ENCODE data around the gene ILK.

ILK gene

GRCh38 chr11:6566704-6567370 lies 36.7 kb upstream of the ILK start:
- H3K36me3 ChIP-seq (ENCODE audit: control insufficient read depth, insufficient read depth, low read length) = no peaks in the 10 kb centered on the region
- H3K4me3 ChIP-seq (ENCODE audit: low read length) = no peak overlapping the region
- H3K9ac ChIP-seq (ENCODE audit: low read length) = no peak overlapping the region
- no peaks in the 10 kb centered on the region for H3K27me3 ChIP-seq (ENCODE audit: control insufficient read depth, insufficient read depth, low read length)
- H3K4me1 ChIP-seq (ENCODE audit: control insufficient read depth, insufficient read depth, low read length) = peaks cover 5% of the 10 kb centered on the region
- H3K27ac ChIP-seq (ENCODE audit: low read depth, low read length) = no peak overlapping the region

GRCh38 chr11:6567371-6567745 lies 36.2 kb upstream of the ILK start:
- Histone ChIP-seq H3K27me3 (ENCODE audit: control insufficient read depth, insufficient read depth, low read length) (no peaks in the 10 kb centered on the region), H3K4me1 (ENCODE audit: control insufficient read depth, insufficient read depth, low read length) (peaks cover 8% of the 10 kb centered on the region), H3K9ac (ENCODE audit: low read length) (no peak overlapping the region), H3K36me3 (ENCODE audit: control insufficient read depth, insufficient read depth, low read length) (no peaks in the 10 kb centered on the region), H3K4me3 (ENCODE audit: low read length) (no peak overlapping the region), H3K27ac (ENCODE audit: low read depth, low read length) (no peak overlapping the region)

DNA sequence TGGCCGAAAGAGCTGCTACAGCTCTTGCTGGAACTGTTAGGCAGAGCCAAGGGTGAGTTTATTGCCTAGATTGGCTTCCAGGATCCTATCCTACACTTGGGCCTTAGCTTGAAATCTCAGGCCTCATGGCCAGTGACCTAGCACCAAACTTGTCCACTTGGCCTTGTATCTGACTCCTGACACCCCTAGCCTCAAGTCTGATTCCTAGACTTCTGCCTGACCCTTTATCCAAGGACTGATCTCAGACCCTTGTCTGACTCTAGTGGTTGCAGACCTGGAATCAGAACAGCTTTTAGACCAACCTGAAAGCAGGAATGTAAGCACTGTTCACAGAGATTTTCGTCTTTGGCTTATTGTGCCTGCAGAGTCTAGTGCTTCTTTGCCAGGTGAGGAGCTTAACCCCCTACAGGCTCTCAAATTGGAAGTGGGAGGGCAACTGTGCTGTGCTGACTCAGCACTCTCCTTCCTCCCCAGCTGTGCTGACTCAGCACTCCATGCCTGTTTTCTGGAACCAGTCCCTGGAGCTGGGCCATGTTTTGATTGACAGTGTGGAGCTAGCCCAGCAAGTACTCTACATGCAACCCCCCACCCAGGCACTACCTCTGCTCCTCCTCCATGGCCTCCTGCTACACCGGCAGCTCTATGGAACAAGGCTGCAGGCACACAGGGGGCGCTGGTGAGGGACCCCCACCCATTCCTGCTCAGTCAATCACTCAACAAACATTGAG lies 35.2 kb upstream of the ILK start:
- Histone ChIP-seq H3K4me1 (ENCODE audit: control insufficient read depth, insufficient read depth, low read length) (peaks cover 8% of the 10 kb centered on the region), H3K27ac (ENCODE audit: low read depth, low read length) (no peak overlapping the region), H3K27me3 (ENCODE audit: control insufficient read depth, insufficient read depth, low read length) (no peaks in the 10 kb centered on the region), H3K9ac (ENCODE audit: low read length) (no peak overlapping the region), H3K4me3 (ENCODE audit: low read length) (no peak overlapping the region), H3K36me3 (ENCODE audit: control insufficient read depth, insufficient read depth, low read length) (no peaks in the 10 kb centered on the region)

DNA sequence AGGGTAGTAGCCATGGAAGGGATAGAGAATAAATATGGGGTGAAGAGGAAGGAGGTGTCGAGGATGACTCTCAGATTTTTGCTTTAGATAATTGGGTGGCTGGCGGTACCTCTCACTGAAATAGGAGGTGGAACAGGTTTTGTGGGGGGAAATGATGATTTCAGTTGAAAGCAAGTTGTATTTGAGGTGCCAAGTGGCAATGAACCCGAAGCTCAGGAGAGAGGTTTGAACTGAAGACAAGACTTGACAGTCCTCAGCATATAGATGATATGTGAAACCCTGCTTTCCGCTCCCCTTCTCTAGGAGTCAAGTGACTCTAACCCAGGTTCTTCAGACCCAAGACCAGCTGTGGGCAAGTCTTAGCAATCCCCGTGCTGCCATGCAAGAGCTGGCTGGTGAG lies 33.9 kb upstream of the ILK start:
- Histone ChIP-seq H3K27ac (ENCODE audit: low read depth, low read length) (no peak overlapping the region), H3K9ac (ENCODE audit: low read length) (no peak overlapping the region), H3K36me3 (ENCODE audit: control insufficient read depth, insufficient read depth, low read length) (no peaks in the 10 kb centered on the region), H3K4me3 (ENCODE audit: low read length) (no peak overlapping the region), H3K4me1 (ENCODE audit: control insufficient read depth, insufficient read depth, low read length) (peaks cover 8% of the 10 kb centered on the region), H3K27me3 (ENCODE audit: control insufficient read depth, insufficient read depth, low read length) (no peaks in the 10 kb centered on the region)

GRCh38 chr11:6570691-6571427 lies 32.7 kb upstream of the ILK start:
- no peak overlapping the region for H3K27ac ChIP-seq (ENCODE audit: low read depth, low read length)
- peaks cover 8% of the 10 kb centered on the region for H3K4me1 ChIP-seq (ENCODE audit: control insufficient read depth, insufficient read depth, low read length)
- no peaks in the 10 kb centered on the region for H3K27me3 ChIP-seq (ENCODE audit: control insufficient read depth, insufficient read depth, low read length)
- H3K9ac ChIP-seq (ENCODE audit: low read length) = no peak overlapping the region
- H3K36me3 ChIP-seq (ENCODE audit: control insufficient read depth, insufficient read depth, low read length) = no peaks in the 10 kb centered on the region
- no peak overlapping the region for H3K4me3 ChIP-seq (ENCODE audit: low read length)

GRCh38 chr11:6571434-6572008 lies 32.1 kb upstream of the ILK start:
- Histone ChIP-seq H3K27ac (ENCODE audit: low read depth, low read length) (no peak overlapping the region), H3K4me3 (ENCODE audit: low read length) (no peak overlapping the region), H3K4me1 (ENCODE audit: control insufficient read depth, insufficient read depth, low read length) (peaks cover 13% of the 10 kb centered on the region), H3K27me3 (ENCODE audit: control insufficient read depth, insufficient read depth, low read length) (no peaks in the 10 kb centered on the region), H3K36me3 (ENCODE audit: control insufficient read depth, insufficient read depth, low read length) (no peaks in the 10 kb centered on the region), H3K9ac (ENCODE audit: low read length) (no peak overlapping the region)

GRCh38 chr11:6572215-6572614 lies 31.4 kb upstream of the ILK start:
- Histone ChIP-seq H3K4me1 (ENCODE audit: control insufficient read depth, insufficient read depth, low read length) (peaks cover 20% of the 10 kb centered on the region), H3K27me3 (ENCODE audit: control insufficient read depth, insufficient read depth, low read length) (no peaks in the 10 kb centered on the region), H3K36me3 (ENCODE audit: control insufficient read depth, insufficient read depth, low read length) (no peaks in the 10 kb centered on the region), H3K27ac (ENCODE audit: low read depth, low read length) (no peak overlapping the region), H3K4me3 (ENCODE audit: low read length) (no peak overlapping the region), H3K9ac (ENCODE audit: low read length) (no peak overlapping the region)

- peaks cover 22% of the 10 kb centered on the region for H3K4me1 ChIP-seq (ENCODE audit: control insufficient read depth, insufficient read depth, low read length)
- H3K27me3 ChIP-seq (ENCODE audit: control insufficient read depth, insufficient read depth, low read length) = no peaks in the 10 kb centered on the region
- no peak overlapping the region for H3K9ac ChIP-seq (ENCODE audit: low read length)
- H3K4me3 ChIP-seq (ENCODE audit: low read length) = no peak overlapping the region
- peak overlapping the region; percentile 88 for H3K27ac ChIP-seq (ENCODE audit: low read depth, low read length)
- H3K36me3 ChIP-seq (ENCODE audit: control insufficient read depth, insufficient read depth, low read length) = no peaks in the 10 kb centered on the region
Measured at GRCh38 chr11:6574816-6575715, 28.5 kb upstream of the ILK start.

- no peak overlapping the region for H3K4me3 ChIP-seq (ENCODE audit: low read length)
- H3K9ac ChIP-seq (ENCODE audit: low read length) = no peak overlapping the region
- H3K36me3 ChIP-seq (ENCODE audit: control insufficient read depth, insufficient read depth, low read length) = no peaks in the 10 kb centered on the region
- peaks cover 22% of the 10 kb centered on the region for H3K4me1 ChIP-seq (ENCODE audit: control insufficient read depth, insufficient read depth, low read length)
- H3K27me3 ChIP-seq (ENCODE audit: control insufficient read depth, insufficient read depth, low read length) = no peaks in the 10 kb centered on the region
- peak overlapping the region; percentile 88 for H3K27ac ChIP-seq (ENCODE audit: low read depth, low read length)
Measured at GRCh38 chr11:6576471-6577373, 26.9 kb upstream of the ILK start.

DNA sequence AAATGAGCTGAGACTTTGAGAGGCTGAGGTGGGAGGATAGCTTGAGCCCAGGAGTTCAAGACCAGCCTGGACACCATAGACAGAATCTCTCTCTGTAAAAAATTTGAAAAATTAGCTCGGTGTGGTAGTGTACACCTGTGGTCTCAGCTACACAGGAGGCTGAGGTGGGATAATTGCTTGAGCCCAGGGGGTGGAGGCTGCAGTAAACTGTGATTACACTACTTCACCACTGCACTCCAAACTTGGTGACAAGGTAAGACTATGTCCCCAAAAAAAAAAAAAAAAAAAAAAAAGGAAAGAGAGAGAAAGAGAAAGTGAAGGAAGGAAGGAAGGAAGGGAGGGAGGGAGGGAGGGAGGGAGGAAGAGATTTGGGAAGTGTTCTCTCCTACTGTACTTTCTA lies 25.4 kb upstream of the ILK start:
- H3K4me3 ChIP-seq (ENCODE audit: low read length) = no peak overlapping the region
- H3K9ac ChIP-seq (ENCODE audit: low read length) = no peak overlapping the region
- no peak overlapping the region for H3K27ac ChIP-seq (ENCODE audit: low read depth, low read length)
- no peaks in the 10 kb centered on the region for H3K27me3 ChIP-seq (ENCODE audit: control insufficient read depth, insufficient read depth, low read length)
- no peaks in the 10 kb centered on the region for H3K36me3 ChIP-seq (ENCODE audit: control insufficient read depth, insufficient read depth, low read length)
- peaks cover 19% of the 10 kb centered on the region for H3K4me1 ChIP-seq (ENCODE audit: control insufficient read depth, insufficient read depth, low read length)

DNA sequence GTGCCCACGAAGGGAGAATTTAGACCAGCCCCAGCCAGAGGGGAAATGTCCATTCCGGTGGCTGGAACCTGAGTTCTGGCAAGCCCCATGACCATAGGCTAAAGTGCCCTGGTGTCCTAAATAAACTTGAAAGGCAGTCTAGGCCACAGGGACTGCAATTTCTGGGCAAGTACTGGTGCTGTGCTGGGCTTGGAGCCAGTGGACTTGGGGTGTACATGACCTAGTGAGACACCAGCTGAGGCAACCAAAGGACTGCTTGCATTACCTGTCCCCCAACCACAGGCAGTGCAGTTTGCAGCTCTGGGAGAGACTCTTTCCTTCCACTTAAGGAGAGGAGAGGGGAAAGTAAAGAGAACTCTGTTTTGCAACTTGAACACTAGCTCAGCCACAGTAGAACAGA lies 23.9 kb upstream of the ILK start:
- peaks cover 19% of the 10 kb centered on the region for H3K4me1 ChIP-seq (ENCODE audit: control insufficient read depth, insufficient read depth, low read length)
- H3K4me3 ChIP-seq (ENCODE audit: low read length) = no peak overlapping the region
- no peak overlapping the region for H3K9ac ChIP-seq (ENCODE audit: low read length)
- H3K27ac ChIP-seq (ENCODE audit: low read depth, low read length) = no peak overlapping the region
- H3K27me3 ChIP-seq (ENCODE audit: control insufficient read depth, insufficient read depth, low read length) = no peaks in the 10 kb centered on the region
- H3K36me3 ChIP-seq (ENCODE audit: control insufficient read depth, insufficient read depth, low read length) = no peaks in the 10 kb centered on the region
